Globus pallidus (tissue), 1 donor: ENCODE results near the gene PCBP1.
"Not testable (repeated sequence)": the region's sequence is repeated elsewhere in the genome, so short reads cannot be mapped to it uniquely, and the experiment has no call there.

Experiments
- DNase-seq: peaks from one replicate; pipeline ENCODE4 v3.0.0-alpha.2; 2015; ENCODE audit warnings: low spot score

PCBP1 gene

DNA sequence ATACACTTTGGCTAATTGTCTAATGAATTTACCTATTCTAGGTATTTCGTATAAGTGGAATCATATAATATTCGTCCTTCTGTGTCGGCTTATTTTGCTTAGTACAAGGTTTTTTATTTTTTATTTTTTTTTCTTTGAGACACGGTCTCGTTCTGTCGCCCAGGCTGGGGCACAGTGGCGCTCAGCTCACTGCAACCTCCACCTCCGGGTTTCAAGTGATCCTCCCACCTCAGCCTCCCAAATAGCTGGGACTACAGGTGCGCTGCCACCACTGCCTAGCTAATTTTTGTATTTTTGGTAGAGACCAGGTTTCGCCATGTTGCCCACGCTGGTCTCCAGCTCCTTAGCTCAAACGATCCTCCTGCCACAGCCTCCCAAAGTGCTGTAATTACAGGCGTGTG is 38.2 kb downstream of the PCBP1 start:
- no peak for DNase-seq

DNA sequence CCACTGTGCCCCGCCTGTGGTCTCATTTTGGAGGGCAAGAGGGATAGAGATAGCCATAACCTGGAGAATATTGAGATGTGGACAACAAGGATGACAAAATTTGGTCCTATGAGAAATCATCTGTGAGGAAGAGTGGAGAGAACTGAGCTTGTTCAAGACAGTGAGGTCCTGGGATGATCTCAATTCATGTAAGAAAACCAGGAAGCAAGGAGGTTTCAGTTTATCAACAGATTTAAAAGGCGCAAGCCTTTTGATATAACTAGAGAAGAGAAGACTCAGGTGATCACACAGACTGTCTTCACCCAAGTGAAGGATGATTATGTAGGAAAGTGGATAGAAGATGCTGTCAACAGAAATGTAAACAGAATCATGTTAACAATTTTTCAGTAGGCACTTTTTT is 39.1 kb downstream of the PCBP1 start:
- DNase-seq: no peak

DNA sequence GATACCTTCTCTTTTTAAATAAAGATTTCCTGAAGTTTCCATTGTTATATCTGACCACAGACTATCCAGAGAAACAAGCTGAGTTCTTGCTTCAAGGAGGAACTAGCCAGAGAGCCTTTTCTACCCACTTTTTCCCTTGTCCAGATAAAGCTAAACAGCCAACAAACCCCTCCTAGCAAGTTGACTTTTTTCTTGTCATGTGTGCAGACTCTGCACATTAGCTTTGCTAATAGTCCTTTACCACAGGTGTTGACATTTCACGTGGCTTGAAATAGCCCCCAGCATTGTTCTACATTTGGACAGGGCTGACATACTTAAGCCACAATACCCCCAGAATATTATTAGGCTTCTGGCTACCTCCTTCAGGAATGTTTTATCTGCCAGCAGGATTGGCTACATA is 40.7 kb downstream of the PCBP1 start:
- no peak for DNase-seq

DNA sequence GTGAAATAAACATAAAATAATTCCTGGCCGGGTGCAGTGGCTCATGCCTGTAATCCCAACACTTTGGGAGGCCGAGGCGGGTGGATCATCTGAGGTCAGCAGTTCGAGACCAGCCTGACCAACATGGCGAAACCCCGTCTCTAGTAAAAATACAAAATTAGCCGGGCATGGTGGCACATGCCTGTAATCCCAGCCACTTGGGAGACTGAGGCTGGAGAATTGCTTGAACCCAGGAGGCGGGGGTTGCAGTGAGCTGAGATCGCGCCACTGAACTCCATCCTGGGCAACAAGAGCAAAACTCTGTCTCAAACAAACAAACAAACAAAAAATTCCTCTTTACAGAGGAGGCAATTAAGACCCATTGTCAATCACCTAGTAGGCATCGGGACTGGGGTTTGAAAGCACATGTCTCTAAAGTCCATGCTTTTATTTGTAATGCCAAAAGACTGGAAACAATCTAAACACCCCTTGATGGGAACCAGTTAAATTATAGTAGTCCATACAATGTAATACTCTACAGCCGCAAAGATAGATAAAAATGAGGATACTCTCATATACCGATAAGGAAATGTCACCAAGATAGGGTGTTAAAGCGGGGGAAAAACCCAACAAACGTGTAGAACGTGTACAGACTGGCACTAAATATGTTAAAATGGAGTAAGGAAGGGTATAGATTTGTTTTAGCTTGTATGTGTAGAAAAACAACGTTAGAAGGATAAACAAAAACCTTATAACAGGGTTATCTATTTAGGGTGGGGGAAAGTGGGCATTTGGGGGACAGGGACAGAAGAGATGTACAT is 44.3 kb downstream of the PCBP1 start:
- not testable (repeated sequence) for DNase-seq

DNA sequence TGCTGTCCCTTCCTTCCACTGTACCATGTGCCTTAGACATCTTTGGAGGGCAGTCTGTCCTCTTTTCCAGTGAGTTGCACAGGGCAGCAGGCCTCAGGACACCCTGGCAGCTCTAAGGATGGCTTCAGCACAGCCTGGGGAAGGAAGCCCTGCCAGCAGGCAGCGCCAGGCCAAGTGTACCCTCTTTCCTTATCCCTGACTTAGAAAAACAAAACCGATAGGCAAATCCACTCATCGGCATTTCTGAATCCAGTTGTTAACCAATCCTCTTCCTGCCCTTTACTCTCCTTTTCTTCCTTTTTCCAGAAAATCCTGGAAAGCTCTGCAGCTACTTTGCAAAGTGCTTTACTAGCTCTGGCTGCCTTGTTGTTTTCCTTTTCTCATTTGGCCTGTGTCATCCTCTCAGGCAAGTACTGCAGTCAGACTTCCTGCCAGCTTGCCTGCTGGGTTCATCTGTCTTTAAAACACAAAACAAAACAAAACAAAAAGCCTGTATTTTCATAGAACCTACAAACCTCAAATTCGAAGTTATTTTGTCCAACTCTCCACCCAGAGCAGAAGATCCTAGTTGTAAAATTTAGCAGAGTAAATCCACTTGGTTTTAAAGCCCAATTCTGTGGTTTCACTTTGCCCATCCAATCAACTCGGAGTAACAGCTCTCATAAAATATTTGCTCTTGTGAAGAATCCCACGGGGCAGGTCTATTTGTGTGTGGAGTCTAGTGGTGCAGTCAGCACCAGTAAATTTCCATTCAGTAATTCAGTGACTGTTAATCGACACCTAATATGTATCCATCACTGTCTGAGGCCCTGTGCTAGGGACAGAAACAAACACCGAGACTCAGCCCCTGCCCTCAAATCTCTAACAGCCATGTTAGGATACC is 45.2 kb downstream of the PCBP1 start:
- peak; percentile 87 for DNase-seq

DNA sequence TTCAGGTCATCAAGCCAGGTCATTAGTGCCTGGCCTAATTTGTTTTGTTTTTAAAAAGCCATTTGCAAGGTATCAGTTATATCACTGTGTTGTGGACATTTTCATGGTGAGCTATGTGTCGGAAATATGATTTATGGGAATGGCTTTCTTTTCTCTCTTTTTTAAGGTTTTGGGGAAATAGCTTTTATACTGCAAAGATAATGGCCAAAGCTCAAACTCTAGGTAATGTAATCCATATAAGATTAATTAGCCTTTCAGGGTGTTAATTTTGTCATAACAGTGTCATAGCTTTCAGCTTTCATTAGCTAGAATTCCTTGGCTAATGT is 45.8 kb downstream of the PCBP1 start:
- DNase-seq: no peak

DNA sequence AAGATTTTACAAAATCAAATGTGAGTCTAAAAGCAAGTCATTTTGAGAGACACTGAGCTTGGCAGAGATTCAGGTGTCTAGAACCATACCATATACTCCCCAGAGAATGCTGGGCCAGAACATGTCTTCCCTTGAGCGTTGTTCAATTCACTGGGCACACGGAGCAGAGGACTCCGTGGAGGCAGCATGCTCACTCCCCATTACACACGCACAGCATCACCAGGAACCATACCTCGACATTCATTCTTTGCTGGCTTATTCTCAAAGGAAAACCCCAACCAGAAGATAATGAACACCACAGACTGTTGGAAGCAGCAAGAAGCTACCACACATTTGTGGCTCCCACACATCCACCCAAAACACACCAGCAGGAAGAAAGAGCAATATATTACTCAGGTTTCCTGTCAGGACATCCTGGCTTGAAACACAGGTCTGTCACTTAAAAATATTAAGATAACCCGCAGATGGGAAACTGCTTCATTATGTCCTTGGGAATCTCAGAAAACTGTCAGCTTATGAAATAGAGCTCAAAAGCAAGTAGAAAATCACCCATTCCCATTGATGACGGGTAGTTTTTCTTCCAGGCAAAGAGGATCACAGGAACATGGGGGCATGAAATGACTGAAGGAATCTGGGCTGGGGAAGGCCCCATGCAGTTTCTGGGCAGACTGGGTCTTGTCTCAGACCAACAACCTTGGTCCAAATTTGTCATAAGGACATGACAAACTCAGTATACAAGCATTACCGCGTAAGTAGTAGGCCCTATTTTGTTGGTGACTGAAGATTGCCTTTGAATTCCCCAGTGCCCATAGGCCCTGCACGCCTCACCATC is 46.4 kb downstream of the PCBP1 start:
- no peak for DNase-seq

DNA sequence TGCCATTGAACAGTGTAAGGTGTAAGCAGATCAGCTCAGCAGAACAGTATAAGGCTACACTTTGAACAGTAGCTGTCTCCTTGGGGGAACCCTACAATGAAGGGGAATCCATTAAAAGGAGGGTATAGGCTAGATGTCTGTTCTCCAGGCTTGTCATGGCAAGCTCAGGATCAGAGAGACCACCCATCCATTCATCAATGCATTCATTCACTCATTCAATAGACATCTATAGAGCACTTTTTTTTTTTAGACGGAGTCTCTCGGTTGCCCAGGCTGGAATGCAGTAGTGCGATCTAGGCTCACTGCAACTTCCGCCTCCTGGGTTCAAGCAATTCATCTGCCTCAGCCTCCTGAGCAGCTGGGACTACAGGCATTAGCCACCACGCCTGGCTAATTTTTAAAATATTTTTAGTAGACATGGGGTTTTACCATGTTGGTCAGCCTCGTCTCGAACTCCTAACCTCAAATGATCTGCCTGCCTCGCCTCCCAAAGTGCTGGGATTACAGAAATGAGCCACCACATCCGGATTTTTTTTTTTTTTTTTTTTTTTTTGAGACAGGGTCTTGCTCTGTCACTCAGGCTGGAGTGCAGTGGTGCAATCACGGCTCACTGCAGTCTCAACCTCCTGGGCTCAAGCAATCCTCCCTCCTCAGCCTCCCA is 47.2 kb downstream of the PCBP1 start:
- DNase-seq: not testable (repeated sequence)
